Islet precursor cell (in vitro differentiated cells): ENCODE results near the gene GSTA5.
"Not testable (repeated sequence)": the region's sequence is repeated elsewhere in the genome, so short reads cannot be mapped to it uniquely, and the experiment has no call there.

Source experiments
- DNase-seq: peaks from one replicate; pipeline ENCODE4 v3.0.0-alpha.2; 2018

Gene GSTA5

DNA sequence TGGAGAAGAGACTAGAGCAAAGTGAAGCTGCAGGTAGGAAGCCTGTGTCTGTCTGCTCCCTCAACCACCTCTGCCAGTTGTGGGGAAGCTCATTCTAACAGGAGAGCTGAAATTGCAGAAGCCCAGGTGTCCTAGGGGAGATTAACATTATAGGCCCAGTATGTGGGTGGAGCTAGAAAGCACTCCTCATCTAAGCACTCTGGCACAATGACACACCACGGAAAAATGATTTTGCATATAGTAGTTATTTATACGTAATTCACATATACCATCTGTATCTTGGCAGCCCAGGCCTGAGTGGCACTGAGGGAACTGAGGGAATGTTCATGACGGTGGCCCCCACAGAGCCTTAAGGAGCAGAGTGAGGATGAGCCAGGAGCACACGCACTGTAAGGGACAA is 9.7 kb downstream of the GSTA5 start:
- DNase-seq: not testable (repeated sequence)

DNA sequence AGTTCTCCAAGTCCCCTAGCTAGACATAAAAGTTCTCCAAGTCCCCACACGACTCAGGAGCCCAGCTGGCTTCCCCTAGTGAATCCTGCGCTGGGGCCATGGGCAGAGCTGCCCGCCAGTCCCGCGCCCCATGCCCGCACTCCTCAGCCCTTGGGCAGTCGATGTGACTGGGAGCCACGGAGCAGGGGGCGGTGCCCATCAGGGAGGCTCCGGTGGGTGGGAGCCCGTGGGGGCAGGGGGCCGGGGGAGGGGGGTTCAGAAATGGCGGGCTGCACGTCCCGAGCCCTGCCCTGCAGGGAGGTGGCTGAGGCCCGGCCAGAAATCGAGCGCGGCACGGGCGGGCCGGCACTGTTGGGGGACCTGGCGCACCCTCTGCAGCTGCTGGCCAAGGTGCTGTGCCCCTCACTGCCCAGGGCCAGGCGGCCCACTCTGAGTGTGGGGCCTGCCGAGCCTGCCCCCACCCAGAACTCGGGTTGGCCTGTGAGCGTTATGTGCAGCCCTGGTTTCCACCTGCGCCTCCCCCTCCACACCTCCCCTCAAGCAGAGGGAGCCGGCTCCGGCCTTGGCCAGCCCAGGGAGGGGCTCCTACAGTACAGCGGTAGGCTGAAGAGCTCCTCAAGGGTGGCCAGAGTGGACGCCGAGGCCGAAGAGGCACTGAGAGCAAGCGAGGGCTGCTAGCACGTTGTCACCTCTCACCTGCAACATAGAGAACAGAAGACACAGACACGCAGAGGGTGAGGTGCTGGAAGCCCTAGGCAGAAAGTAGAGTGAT is 11.4 kb downstream of the GSTA5 start:
- DNase-seq: no peak

DNA sequence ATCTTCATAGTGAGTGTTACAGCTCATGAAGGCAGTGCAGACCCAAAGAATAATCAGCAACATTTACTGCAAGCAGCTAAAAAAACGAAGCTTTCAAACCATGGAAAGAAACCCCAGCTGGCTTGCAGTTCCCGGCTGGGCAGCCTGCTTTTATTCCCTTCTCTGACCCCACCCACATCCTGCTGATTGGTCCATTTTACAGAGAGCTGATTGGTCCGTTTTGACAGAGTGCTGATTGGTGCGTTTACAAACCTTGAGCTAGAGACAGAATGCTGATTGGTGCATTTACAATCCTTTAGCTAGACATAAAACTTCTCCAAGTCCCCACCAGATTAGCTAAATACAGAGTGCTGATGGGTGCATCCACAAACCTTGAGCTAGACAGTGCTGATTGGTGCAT is 12.0 kb downstream of the GSTA5 start:
- DNase-seq: not testable (repeated sequence)

DNA sequence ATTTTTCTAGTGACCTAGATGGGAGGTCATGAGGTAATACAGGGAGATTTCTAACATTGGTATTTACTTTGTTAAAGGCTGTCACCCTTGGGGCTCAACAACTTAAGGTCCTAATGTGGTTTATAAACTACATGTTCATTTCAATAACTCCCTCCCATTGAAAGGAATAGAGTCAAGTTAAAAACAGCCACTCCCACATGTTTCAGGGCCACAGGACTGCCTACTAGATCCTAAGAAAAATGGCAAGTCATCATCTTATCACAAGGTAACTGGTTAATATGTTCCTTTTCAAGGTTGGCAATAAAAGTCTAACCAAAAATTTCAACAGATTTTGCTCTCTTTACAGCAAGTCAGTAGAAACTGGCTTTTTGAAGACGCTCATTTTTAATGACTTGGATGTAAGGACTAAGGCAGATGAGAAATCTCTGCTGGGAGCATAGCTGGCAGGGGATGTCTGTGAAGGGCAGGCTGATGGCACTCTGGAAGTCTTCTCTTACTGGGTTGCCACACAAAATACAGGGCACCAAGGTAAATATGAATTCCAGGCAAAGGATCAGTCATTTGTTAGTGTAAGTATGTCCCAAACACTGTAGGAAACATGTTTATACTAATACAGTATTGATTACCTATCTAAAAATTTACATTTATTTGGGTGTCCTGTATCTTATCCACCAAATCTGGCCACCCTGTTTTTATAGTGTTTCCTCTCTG is 13.4 kb downstream of the GSTA5 start:
- not testable (repeated sequence) for DNase-seq

DNA sequence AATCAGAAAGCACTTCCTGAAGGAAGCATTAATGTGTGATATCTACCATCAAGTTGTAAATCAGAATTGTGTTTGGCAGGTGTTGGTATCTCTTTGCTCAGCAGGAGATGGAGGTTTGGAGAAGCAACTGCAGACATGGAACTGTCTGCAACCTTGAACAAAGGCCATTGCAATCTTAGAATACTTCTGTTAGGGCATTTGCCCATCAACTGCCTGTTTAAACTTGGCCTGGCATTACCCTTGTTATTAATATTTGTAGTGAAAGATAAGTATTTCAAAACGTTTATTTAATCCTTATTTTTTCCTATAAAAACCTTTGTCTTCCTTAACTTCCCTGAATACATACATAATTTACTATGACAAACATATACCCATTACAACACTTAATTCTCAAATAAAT is 14.1 kb downstream of the GSTA5 start:
- no peak for DNase-seq

DNA sequence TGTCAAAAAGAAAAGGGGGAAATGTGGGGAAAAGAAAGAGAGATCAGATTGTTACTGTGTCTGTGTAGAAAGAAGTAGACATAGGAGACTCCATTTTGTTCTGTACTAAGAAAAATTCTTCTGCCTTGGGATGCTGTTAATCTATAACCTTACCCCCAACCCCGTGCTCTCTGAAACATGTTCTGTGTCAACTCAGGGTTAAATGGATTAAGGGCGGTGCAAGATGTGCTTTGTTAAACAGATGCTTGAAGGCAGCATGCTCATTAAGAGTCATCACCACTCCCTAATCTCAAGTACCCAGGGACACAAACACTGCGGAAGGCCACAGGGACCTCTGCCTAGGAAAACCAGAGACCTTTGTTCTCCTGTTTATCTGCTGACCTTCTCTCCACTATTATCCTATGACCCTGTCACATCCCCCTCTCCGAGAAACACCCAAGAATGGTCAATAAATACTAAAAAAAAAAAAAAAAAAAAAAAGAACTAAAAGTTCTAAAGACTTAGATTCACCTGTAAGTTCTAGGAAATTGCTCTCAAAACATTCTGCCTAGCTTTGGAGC is 14.6 kb downstream of the GSTA5 start:
- not testable (repeated sequence) for DNase-seq

- DNase-seq: not testable (repeated sequence)
Measured at GRCh38 chr6:52825270-52825793, 15.3 kb downstream of the GSTA5 start.

GRCh38 chr6:52821842-52822241 is 18.8 kb downstream of the GSTA5 start:
- no peak for DNase-seq

DNA sequence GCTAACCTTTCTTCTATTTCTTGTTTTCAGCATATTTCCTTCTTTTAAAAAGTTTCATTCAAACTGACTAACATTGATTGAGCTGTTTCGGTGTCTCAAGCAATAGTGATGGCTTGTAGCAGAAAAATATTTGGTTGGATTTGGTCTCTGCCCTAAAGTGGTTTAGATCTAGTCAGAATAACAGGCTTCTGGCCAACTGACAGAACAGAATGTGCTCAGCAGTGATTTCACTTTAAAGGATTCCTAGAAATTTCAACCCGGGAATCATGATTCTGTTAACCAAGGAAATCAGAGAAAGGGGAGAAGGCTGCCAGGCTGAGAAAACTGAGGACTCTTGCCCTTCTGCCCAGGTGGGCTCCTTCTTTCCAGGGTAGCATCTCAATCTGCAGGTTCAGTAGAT is 20.4 kb downstream of the GSTA5 start:
- DNase-seq: no peak

DNA sequence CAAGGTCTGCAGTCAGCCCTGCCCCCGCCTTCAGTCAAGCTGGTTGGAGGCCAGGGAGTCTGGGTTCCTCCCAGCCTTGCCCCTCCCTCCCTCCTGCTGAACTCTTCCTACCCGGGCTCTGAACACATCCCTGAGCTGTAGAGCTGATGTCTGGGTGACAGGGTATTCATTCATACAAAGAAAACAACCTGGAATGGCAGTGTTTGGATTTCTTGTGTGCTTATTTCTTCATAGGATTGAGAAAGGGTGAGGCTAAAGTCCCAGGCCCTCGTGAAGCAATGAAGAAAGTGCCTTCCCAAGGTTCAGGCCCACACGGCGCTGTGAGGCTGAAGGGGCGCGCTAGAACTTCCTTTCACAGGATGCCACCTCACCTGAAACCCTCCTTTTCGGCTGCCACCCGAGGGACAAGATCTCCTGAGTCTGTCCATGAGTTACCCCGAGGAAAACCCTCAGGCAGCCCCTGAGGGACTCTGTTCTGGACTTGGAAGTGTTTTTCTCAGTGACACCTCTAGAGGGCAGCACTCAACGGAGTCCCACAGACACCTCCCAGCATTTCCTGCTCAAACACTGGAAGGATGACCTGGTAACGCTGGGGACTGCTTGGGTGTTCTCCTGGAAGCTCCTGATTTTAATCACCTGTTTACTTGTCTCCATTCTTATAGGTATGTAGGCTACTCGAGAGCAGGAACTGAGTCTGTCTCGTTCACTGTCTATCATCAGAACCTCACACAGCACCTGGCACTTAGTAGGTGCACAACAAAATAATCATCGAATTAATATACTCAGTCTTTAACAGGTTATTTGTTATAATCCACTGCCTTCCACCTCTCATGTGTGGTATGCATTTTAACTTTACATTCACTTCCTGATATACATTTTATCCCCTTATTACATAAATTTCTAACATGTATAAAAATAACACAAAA is 25.2 kb downstream of the GSTA5 start:
- DNase-seq: peak; percentile 77

DNA sequence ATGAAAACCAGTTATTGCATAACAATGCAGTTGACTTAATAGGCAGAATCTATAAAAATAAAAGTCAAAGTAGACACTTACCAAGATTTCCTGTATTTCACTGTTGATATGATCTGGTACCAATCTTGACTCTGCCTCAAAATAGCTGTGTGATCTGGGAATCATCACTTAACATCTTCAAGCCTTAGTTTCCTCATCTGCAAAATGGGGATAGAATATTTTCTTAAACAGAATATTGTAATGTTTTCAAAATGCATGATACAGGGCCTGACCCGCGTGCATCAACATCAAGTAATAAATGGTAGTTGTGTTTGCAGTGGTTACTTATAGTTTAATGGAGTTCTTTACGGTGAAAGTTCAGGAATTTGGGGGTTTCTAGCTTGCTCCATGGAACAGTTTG is 26.1 kb downstream of the GSTA5 start:
- not testable (repeated sequence) for DNase-seq

- DNase-seq: not testable (repeated sequence)
Measured at GRCh38 chr6:52809777-52810176, 30.8 kb downstream of the GSTA5 start.

GRCh38 chr6:52808660-52809059 is 32.0 kb downstream of the GSTA5 start:
- DNase-seq: no peak

- DNase-seq: peak; percentile 4
Measured at GRCh38 chr6:52803668-52804255, 36.9 kb downstream of the GSTA5 start, which contains the start of gene GSTA1. TSS of gene GSTA1 (minus strand) at chr6:52803816. CDS start at chr6:52799267, 4,549 bp downstream.

- DNase-seq: peak; percentile 17
Measured at GRCh38 chr6:52802806-52803205, 37.8 kb downstream of the GSTA5 start.

- peak; percentile 3 for DNase-seq
Measured at GRCh38 chr6:52801188-52801841, 39.3 kb downstream of the GSTA5 start.

GRCh38 chr6:52799272-52799671 is 41.3 kb downstream of the GSTA5 start:
- DNase-seq: peak; percentile 16

DNA sequence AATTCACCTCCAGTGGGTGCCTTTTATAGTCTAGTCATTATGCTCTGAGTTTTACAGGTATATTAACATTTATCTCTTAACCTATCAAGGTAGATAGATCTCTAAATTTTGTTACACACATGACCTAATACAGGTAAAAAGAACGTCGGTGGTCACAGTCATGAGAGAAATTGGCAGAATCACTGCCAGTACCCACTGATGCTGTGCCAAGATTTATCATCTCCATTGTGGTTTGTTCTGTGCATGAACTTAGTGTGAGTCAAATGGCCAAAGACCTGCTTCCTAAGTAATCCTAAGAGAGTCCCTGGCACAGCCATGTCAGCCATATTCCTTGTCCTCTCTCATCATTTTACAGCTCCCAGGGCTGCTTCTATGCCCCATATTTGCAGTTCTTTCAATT is 46.2 kb downstream of the GSTA5 start:
- DNase-seq: not testable (repeated sequence)

DNA sequence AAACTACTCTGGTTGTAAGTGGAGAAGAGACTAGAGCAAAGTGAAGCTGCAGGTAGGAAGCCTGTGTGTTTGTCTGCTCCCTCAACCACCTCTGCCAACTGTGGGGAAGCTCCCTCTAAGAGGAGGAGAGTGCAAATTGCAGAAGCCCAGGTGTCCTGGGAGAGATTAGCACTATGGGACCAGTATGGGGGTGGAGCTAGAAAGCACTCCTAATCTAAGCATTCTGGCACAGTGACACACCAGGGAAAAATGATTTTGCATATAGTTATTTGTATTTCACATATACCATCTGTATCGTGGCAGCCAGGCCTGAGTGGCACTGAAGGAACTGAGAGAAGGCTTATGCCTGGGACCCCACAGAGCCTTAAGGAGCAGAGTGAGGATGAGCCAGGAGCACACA is 49.8 kb downstream of the GSTA5 start:
- DNase-seq: no peak

GRCh38 chr6:52789658-52790057 is 51.0 kb downstream of the GSTA5 start:
- DNase-seq: peak; percentile 61

GRCh38 chr6:52788478-52788877 is 52.1 kb downstream of the GSTA5 start:
- DNase-seq: no peak

GRCh38 chr6:52787917-52788316 is 52.7 kb downstream of the GSTA5 start:
- DNase-seq: no peak
